ENCODE results near the gene SDK1.

The SDK1 gene

DNA sequence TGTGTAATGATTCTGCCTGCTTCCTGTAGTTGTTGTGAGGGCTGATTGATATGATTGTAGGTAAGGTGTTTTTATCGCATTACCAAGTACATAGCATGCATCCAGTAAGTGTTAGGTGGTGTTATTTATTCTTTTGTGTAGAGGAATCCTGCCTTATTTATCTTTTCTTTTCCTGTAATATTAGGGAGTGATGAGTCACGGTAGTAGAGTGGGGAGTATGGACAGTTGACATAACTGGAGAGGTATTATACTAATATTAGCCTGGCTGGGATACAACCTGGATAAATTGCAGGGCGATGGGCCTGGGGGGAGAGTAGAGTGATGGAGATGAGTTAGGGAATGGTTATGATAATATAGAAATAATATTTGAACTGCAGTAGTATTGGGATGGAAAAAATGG lies 9.8 kb downstream of the SDK1 start:
- DNase-seq (ENCODE audit: low read depth) = no peak
- H3K4me3 ChIP-seq (ENCODE audit: low read depth, low read length) = no peak overlapping the region
- TF ChIP-seq, protein P1, sequence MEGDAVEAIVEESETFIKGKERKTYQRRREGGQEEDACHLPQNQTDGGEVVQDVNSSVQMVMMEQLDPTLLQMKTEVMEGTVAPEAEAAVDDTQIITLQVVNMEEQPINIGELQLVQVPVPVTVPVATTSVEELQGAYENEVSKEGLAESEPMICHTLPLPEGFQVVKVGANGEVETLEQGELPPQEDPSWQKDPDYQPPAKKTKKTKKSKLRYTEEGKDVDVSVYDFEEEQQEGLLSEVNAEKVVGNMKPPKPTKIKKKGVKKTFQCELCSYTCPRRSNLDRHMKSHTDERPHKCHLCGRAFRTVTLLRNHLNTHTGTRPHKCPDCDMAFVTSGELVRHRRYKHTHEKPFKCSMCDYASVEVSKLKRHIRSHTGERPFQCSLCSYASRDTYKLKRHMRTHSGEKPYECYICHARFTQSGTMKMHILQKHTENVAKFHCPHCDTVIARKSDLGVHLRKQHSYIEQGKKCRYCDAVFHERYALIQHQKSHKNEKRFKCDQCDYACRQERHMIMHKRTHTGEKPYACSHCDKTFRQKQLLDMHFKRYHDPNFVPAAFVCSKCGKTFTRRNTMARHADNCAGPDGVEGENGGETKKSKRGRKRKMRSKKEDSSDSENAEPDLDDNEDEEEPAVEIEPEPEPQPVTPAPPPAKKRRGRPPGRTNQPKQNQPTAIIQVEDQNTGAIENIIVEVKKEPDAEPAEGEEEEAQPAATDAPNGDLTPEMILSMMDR (IDR thresholded peaks at IDR 0.05; ENCODE audit: control insufficient read depth, extremely low read depth, insufficient read depth) = no peak

GRCh38 chr7:3312583-3312982 lies 11.5 kb downstream of the SDK1 start:
- H3K4me3 ChIP-seq (ENCODE audit: low read depth, low read length) = no peak overlapping the region
- TF ChIP-seq, protein P1 (IDR thresholded peaks at IDR 0.05; ENCODE audit: control insufficient read depth, extremely low read depth, insufficient read depth) = no peak
- no peak for DNase-seq (ENCODE audit: low read depth)

- no peak overlapping the region for H3K4me3 ChIP-seq (ENCODE audit: low read depth, low read length)
- TF ChIP-seq, protein P1 (IDR thresholded peaks at IDR 0.05; ENCODE audit: control insufficient read depth, extremely low read depth, insufficient read depth) = no peak
- no peak for DNase-seq (ENCODE audit: low read depth)
Observed at GRCh38 chr7:3318874-3319273, 17.8 kb downstream of the SDK1 start.

DNA sequence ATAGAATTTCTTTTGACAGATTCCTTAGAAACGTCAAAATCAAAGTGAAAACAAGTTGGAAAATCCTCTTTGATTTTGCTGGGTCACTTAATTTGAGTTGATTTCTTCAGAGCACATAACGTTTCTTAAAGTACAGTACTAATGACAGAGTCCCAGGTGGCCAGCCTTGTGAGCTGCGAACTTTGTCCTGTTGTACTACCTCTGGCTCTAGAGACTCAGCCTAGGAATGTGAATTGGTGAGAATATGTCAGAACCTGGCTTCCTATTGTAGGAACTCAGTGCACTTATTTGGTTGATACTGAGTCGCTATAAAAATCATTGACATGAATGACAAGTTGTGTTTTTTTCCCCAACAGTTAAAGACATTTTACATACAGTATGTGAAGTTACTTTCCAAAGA lies 20.2 kb downstream of the SDK1 start:
- no peak for DNase-seq (ENCODE audit: low read depth)
- TF ChIP-seq, protein P1 (IDR thresholded peaks at IDR 0.05; ENCODE audit: control insufficient read depth, extremely low read depth, insufficient read depth) = no peak
- no peak overlapping the region for H3K4me3 ChIP-seq (ENCODE audit: low read depth, low read length)

DNA sequence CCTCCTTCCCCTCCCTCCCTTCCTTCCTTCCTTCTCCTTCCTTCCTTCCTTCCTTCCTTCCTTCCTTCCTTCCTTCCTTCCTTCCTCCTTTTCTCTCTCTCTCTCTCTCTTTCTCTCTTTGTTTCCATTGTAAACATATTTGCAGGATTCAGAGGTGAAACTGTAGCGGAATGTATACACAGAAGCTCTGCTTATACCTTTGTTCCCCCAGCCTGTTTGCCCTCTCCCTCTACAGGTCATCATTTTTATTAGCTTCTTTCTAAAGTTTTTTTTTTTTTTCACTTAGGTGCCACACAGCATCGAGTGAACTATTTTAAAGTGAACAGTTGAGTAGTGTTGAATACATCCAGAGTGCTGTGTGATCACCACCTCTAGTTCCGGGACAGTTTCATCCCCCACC lies 20.7 kb downstream of the SDK1 start:
- TF ChIP-seq, protein P1 (IDR thresholded peaks at IDR 0.05; ENCODE audit: control insufficient read depth, extremely low read depth, insufficient read depth) = no peak
- no peak overlapping the region for H3K4me3 ChIP-seq (ENCODE audit: low read depth, low read length)
- DNase-seq (ENCODE audit: low read depth) = no peak

- no peak for DNase-seq (ENCODE audit: low read depth)
- TF ChIP-seq, protein P1 (IDR thresholded peaks at IDR 0.05; ENCODE audit: control insufficient read depth, extremely low read depth, insufficient read depth) = no peak
- no peak overlapping the region for H3K4me3 ChIP-seq (ENCODE audit: low read depth, low read length)
Observed at GRCh38 chr7:3326246-3326645, 25.2 kb downstream of the SDK1 start.

- H3K4me3 ChIP-seq (ENCODE audit: low read depth, low read length) = no peak overlapping the region
- no peak for DNase-seq (ENCODE audit: low read depth)
- TF ChIP-seq, protein P1 (IDR thresholded peaks at IDR 0.05; ENCODE audit: control insufficient read depth, extremely low read depth, insufficient read depth) = no peak
Observed at GRCh38 chr7:3327099-3327498, 26.0 kb downstream of the SDK1 start.
